H54 (cell line): ENCODE data around the gene INO80D.
A peak's percentile ranks its signal among the peaks of the same experiment; 100 is the strongest.
"Not testable (repeated sequence)": the region's sequence is repeated elsewhere in the genome, so short reads cannot be mapped to it uniquely, and the experiment has no call there.

Experiments used
- DNase-seq: peaks from one replicate; pipeline ENCODE4 v3.0.0; 2011; ENCODE audit warnings: low spot score, mixed read lengths; ENCODE audit not compliant: insufficient read length
- FAIRE-seq: peaks from 3 replicates; lab custom pipeline; 2011; peaks lifted over from hg19 to GRCh38; lab: Jason Lieb, UNC
- POLR2A ChIP-seq: IDR thresholded peaks from 2 replicates; pipeline ENCODE4 v1.6.1; 2011; ENCODE audit warnings: low read depth, mild to moderate bottlenecking, low read length

The INO80D gene

DNA sequence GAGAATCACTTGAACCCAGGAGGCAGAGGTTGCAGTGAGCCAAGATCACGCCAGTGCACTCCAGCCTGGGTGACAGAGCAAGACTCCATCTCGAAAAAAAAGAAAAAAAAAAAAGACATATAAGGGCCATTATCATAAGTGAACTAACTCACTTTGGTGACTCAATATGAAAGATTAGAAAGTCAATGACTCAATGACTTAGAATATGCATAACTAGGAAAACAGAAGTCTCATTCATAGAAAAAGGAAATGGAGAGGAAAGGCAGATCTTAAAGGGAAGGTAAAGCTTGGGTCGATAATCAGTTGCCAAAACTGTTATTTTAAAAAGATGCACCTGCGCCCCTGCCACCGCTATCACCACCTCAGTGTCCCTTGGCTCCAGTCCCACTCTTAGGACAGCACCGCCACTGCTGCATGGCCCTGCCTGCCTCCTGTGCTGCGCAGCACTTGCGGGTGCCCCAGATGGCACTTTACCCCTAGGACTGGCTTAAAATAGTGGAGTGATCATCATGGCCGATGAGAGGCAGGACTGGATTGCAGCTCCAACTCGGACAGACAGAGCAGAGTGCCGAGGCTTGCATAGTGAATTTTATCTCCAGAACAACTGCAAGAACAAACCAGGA, 54.7 kb downstream of the INO80D start:
- peak; percentile 27 for DNase-seq
- TF ChIP-seq POLR2A, result no peak
- peak; percentile 94 for FAIRE-seq

DNA sequence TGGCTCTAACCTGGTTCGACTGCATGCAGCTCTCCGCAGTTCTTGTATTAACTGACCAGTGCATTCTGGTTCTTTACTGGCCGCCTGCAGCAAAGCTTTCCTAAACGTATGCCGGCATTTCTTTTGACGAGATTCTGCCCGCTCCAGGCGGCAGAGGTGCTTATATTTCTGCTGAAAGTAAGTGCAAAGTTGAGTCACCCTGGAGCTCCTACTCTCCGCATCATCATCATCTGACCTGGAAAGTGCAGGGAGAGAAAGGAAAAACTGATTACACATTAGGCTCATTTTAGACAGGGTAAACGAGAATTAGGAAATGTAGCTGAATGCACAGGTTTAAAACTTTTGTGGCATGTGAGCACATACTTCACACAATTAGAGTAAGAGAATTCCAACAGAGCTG, 57.9 kb downstream of the INO80D start:
- no peak for FAIRE-seq
- no peak for TF ChIP-seq POLR2A
- no peak for DNase-seq

DNA sequence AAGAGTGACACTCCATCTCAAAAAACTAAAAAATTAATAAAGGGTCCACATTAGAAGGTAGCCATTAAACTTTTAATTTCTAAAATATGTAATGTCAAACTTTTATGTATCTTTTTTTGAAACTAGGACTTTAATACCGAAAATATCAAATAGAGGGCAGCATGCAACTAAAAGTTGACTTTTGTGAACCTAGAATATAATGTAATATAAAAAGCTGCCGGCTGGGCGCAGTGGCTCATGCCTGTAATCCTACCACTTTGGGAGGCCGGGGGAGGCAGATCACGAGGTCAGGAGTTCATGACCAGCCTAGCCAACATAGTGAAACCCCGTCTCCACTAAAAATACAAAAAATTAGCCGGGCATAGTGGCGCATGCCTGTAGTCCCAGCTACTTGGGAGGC, 62.8 kb downstream of the INO80D start:
- FAIRE-seq (no peak), DNase-seq (no peak)
- TF ChIP-seq POLR2A, result no peak

DNA sequence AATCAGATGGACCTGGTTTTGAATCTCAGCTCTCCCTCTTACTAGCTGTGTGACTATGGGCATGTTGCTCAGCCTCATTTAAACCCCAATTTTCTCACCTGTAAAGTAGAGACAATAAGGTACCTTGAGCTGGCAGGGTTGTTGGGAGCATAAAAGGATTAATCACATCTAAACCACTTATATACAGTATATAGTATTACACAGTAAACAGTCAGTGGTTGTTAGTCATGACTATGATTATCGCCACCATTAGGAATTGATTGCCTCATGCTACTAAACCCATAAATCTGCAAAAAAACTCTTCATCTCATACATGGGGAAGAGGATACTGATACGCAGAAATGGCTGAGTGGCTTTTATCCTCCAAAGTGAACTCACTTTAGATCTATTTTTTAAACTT, 65.8 kb downstream of the INO80D start:
- DNase-seq (no peak), FAIRE-seq (no peak)
- no peak for TF ChIP-seq POLR2A

DNA sequence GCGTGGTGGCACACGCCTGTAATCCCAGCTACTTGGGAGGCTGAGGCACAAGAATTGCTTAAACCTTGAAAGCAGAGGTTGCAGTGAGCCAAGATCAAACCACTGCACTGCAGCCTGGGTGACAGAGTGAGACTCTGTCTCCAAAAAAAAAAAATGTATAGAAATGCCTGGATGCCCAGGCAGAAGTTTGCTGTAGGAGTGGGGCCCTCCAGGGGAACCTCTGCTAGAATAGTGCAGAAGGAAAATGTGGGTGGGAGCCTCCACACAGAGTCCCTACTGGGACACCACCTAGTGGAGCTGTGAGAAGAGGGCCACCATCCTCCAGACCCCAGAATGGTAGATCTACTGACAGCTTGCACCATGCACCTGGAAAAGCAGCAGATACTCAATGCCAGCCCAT, 70.2 kb downstream of the INO80D start:
- DNase-seq, FAIRE-seq: not testable (repeated sequence)

DNA sequence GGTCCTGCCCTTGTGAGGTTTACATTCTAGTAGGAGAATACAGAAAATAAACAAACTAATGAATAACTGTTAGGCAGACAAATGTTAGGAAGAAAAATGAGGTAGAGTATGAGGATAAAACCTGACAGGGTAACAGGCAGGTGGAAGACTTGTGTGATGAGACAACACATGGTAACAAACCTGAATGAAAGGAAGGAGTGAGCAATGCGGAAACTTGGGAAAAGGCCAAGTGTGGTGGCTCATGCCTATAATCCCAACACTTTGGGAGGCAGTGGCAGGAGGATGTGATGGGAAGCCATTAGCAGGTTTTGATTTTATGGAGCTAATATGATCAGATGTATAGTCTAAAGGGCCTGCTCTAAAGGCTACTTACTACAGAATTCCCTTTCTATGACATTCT, 74.2 kb downstream of the INO80D start:
- no peak for TF ChIP-seq POLR2A
- DNase-seq, result no peak
- FAIRE-seq, result no peak

DNA sequence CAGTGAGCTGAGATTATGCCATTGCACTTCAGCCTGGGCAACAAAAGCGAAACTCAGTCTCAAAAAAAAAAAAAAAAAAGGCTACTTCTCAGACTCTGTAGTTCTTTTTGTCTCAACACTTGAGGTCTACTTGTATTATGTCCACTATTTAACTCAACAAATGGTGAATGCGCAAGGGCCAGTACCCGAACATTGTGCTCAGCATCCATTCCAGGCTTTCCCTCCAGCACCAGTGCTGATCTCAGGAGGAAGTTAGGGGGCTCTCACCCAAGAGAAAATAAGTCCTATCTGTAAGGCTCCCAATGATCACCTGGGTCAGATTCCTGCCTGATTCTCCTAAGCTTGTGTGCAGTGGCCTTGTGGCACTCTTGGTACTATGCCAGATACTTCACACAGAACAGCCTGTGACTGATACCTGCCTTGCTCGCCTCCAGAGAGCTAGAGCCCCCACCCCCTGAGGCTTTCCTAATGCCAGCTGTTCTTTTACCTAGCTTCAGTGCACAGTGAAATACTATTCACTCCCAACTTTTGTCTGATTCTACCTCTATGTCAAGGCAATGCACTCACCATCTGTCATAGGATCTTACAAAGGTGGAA, 74.9 kb downstream of the INO80D start:
- TF ChIP-seq POLR2A, result no peak
- DNase-seq, result no peak
- FAIRE-seq, result no peak

DNA sequence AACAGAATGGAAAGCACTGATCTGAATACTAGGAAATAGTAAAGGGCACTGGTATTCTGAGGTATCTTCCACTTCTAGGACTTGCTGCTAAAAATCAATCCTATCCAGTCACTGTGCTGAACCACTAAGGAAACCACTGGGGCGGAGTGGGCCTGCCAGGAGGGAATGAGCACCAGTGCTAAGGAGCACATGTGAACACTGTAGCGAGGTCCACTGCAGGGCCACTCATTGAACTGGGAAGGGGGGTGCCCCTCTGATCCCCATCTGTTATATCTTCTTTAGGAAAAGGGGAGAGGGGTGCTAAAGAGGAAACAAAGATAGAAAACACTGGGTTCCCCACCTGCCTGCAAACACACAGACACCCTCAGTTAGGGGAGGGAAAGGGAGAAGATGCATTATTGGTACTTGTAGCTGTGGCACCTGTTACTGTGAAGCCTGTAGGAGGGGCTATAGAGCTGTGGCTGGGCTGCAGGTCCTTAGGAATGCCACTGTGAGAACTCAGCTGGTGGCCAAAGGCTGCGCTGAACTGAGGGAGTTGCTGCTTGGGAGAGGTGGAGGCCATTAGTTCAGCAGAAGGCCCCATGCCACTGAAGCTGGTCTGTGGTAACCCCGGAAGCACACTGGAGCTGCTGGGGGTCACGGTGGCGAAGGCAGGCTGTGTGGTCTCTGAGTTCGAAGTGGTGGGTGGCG, 81.8 kb downstream of the INO80D start:
- FAIRE-seq (no peak), DNase-seq (no peak)
- TF ChIP-seq POLR2A, result no peak

DNA sequence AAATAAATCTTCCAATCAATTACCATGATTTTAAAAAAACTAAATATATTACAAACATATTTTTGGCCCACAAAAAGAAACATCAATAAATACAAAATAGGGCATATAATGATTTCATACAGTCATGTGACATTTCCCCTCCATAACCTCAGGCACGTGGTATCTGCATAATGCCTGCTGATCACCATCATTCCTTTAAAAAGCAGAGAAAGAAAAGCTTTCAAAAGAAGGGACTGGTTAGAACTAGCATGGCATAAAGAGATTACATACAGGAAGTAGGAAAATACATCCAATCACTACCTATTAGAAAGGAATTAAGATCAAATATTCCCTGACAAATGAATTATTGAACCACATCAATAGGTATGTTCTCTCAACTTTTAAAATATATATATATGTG, 83.5 kb downstream of the INO80D start:
- FAIRE-seq (no peak), DNase-seq (no peak)
- no peak for TF ChIP-seq POLR2A

DNA sequence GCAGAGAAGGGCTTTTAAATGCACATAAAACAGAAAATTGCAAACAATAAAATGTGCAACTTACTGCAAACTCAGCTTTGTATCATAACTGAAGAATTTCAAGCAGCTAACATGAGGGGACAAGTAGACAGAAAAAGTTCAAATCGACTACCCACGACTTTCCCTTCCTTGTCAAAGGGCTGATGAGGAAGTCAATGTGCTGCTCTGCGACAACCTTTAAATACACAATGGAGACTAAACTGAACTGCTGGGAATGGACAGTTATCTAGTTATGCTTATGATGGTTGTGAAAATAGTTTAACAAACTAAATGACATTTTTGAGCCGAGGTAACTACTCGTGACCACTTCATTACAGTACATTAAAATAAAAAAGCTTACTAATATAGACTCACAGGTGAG, 84.1 kb downstream of the INO80D start:
- TF ChIP-seq POLR2A, result no peak
- peak; percentile 61 for FAIRE-seq
- DNase-seq, result no peak

DNA sequence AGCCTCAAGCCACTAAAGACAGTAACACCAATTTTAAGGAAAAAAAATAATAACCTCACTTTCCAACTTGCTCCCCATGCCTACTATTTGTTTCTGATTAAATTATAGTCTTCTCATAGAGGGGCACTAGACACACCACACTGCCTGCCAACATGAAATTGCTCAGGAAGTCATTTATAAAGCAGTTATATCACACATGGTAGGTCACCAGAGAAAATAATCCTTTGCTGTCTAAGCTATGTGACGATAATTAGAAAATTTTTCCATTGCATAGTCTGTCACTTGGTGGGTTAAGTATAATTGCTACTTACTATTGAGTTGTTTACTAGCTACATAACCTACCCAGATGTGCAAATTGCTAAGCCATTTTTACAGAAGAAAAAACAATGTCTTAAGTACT, 85.2 kb downstream of the INO80D start:
- no peak for TF ChIP-seq POLR2A
- FAIRE-seq (no peak), DNase-seq (no peak)

DNA sequence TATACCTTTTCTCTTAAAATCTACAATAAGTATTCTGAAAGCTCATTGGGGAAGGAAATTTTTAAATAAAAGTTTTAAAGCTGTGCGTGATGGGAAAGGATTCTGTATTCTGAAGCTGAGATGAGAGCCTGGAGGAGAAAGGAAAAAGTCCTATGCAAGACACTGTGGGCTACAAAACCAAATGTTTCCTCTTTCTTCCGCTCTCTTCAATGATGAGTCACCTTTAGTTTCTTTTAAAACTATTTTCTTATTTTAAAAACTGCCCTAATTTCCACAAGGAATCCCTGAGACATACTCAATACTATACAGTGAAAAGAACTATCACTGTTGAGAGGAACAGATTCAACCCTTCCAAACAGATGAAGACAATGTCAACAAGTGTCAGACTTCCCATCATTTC, 87.4 kb downstream of the INO80D start:
- FAIRE-seq, result no peak

DNA sequence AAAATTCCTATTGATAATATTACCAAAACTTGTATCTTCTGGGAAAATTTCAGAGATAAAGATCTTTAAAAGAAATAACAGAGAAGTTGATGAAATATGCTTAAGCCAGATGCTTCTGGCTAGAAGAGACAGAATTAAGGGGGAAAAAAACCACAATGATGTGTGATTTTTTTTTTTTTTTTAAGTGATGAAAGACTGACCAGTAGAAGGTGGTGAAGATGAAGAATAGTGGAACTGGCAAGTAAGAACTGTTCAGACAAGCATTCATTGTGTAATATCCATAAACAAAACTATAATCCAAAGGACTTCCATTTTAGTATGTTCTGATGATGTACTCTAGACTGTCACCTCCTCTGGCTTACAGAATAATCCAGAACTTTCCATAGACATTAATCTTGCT, 89.8 kb downstream of the INO80D start:
- FAIRE-seq, result no peak
- no peak for DNase-seq
- TF ChIP-seq POLR2A, result no peak

More for the DNA sequence above, 87.4 kb downstream of the INO80D start:
- no peak for DNase-seq
- TF ChIP-seq POLR2A, result no peak

DNA sequence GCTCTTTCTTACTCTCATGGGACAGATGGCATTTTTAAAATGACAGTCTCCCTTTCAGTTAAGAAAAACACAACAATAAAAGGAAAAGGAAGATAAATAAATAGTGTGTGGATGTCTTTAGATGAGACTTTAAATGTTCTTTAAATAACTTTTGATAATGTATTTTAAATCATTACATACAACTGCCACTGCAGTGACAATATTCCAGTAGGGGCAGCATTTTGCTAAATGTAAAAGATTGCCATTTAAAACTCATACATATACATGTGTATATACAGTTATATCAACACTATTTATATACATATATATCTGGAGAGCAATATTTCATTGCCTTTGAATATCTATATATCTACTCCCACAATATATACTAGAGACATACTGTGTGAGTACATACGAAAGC, 90.7 kb downstream of the INO80D start:
- no peak for FAIRE-seq
- no peak for DNase-seq
- no peak for TF ChIP-seq POLR2A

DNA sequence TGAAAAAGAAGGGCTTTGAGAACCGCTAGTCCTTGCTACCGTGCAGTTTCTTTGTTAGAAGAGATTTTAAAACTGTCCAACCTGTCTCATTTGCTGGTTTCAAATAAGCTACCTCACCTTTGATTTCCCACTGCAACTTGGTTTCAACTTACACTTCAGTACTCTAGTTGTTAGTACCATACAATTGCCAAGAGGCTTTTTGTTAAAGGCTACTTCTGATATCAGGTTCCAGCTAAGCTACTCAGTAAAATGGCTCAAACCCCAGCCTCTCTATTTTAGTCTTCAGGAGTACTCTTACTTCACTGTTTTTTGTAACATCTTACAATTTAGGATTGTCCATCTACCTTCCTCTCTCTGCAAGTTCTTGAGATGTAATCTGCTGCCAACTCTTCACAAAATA, 91.6 kb downstream of the INO80D start:
- no peak for TF ChIP-seq POLR2A
- FAIRE-seq, result peak; percentile 43
- DNase-seq, result no peak
